Activated CD4-positive, alpha-beta T cell treated with anti-CD3 and anti-CD28 coated beads, Interleukin-2, amount 50 U/mL, for 48 hours (primary cell): ENCODE measurements around the gene GABRB3.
"Not testable (repeated sequence)": the region's sequence is repeated elsewhere in the genome, so short reads cannot be mapped to it uniquely, and the experiment has no call there.

ENCODE experiments used
- DNase-seq, 2 experiments: peaks; one replicate each; pipeline ENCODE4 v3.0.0-alpha.2; 2020

GABRB3 gene

DNA sequence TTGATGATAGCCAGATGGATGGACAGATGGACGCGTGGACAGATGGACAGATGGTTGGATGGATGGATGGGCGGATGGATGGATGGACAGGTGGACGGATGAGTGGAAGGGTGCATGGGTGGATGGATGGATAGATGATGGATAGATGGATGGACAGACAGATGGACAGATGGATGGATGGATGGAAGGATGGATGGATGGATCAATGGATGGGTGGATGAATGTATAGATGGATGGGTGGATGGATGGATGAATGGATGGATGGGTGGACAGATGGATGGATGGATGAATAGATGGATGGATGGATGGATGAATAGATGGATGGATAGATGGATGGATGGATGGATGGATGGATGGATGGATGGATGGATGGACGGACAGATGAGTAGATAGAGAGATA, 40.9 kb downstream of the GABRB3 start:
- DNase-seq: no peak

DNA sequence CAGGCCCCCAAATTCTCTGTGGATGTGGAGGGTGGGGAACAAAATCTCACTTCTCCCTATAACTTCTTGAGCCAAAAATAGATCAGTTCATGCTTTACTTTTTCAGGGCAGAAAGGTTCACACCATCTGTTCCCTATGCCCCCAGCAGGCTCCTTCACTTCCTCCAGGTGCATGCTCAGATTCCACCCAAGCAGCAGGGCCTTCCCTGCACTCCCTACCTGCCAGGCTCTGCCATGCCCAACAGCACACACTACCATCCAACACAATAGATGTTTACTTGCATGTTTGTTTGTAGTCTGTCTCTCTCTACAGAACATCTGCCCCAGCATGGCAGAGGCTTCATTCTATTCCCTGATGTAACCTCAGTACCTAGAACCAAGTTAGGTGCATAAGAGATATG, 43.3 kb downstream of the GABRB3 start:
- DNase-seq: no peak

DNA sequence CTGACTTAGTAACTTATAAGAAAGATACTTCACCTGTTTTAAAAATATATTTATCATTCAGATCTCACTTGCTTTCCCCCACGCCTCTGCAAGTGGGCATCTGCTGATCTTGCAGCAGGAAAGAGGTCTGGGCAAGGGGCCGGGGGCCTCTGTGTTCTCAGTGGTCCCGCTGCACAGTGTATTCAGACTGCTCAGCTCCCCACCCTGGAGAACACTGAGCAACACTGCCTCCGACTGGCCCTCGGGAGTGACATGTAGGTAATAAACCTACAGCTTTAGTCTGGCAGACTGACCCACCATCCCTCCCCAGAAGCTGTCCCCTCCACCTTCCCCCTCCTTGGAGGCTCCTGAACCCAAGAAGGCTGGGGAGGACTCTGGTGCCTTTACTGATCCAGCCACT, 43.8 kb downstream of the GABRB3 start:
- no peak for DNase-seq

DNA sequence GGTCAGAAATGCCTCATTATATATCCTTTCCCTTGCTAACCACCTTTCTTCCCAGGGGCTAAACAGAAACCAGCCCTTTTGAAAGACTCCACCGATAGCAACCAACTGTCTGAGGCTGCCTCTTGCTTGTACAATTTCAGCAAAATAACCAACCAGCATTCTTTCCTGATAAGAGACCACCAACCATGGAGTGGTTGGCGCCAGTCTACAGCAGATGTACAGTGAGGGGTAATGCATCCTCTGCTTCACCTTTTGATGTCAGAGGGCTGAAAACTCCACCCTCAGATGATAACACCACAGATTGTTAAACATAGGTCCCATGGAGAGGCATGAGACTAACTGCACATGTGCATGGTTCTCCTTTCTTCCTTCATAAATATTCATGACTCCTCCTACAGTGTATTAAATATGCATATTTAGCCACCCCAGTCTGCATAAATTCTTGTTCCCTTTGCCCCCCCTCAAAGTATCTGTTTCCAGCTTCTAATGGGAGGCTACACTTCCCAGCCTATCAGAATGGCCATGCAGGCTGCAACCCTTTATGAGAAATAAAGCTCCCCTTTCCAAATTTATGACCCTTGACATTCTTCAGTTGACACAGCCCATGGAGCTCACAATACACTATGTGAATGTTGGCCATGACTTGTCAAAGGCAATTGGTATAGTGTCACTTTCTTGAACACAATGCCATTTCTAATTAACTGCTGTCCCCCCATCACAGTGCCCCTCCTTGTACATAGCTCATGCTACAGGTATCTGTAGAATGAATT, 48.3 kb downstream of the GABRB3 start:
- DNase-seq: no peak

DNA sequence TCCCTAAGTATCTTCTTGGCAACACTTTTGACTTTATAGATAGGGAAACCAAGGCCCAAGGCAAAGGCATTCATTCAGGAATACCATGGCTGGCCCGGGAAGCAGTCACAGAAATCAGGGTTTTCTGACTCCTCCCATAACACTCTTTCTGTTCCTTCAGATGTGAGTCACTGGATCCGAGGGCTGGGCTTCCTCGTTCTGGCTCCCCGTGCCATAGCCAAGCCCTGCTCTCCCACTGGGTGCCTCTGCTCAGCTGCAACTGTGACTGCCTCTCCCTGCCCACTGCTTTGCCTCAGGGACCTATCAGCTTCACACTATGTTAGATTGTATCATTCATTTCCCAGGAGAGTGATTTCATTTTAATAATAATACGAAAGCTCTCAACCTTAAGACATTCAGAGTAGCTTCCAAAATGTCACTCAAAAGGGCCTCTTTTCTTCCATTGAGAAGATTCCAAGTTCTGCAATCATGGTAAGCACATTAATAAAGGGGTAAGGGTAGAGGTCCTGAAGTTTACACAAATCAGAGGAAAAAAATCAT, 50.2 kb downstream of the GABRB3 start:
- no peak for DNase-seq

DNA sequence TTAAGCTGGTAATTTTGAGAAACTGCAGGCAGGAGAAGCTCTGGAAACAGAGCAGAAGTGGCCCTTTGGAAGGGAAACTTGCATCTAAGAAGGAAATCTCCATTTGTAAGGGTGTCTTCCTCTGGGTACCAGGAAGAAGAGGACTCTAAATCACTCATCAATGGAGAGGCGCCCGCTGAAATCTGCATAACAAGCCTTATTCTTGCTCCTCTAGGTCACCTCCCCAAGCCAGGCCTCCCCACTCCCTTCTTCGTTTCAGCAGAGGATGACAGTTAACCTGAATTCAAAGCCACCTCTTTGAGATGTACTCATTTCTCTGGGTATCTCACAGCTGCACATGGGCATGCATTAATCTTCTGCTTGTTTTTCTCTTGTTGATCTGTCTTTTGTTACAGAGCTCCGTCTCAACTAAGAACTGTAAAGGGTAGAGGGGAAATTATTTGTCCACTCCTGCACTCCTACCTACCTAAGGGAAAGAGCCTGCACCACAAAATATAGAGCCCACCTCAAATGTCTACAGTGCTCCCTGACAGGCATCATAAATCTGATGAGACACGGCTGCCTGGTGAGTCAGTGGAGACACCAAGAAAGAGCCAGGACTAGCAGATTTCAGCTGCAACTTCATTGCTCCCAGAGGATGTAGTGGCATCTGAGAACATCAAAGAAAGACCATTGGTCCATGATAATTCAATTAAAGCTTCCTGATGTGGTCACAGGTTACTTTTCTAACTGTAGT, 51.5 kb downstream of the GABRB3 start:
- DNase-seq: no peak

DNA sequence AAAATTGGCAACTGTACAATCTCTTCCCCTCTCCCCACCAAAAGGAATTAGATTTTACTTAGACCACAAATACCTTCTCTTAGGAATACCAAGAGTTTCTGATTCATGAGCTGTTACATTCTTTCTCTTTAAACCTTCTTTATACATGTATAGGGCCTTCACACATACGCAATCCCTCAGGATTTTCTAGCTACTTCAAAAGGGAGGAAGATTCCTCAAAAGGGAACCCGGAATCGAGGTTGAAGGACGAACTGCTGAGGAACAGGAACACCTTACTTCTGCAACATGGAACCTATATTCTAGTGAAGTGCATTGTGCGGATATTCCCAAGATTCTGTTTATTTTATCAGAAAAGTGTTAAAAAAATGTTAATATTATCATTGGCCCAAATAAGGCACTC, 52.3 kb downstream of the GABRB3 start:
- DNase-seq: no peak

DNA sequence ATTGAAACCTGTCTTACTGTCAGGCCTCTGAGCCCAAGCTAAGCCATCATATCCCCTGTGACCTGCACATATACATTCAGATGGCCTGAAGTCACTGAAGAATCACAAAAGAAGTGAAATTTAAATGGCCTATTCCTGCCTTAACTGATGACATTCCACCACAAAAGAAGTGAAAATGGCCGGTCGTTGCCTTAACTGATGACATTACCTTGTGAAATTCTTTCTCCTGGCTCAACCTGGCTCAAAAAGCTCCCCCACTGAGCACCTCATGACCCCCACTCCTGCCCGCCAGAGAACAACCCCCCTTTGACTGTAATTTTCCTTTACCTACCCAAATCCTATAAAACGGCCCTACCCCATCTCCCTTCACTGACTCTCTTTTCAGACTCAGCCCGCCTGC, 53.0 kb downstream of the GABRB3 start:
- DNase-seq: not testable (repeated sequence)

DNA sequence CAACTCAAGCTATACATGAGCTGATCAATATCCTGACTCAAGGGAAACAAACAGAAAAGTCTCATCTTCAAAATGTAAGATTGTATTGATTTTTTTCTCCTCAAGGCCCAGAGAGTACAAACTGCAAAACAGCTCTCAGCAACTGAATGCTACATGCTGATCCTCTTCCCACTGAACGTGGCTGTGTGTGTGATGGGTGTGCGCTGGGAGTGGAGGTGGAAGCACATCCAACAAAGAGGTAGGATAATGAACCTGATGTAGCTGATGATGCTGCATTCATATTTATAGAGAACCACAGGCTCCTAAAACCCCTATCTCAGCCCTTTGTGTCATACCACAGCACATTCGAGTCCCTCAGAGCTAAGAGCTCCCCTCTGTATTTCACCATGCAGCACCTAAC, 56.8 kb downstream of the GABRB3 start:
- no peak for DNase-seq

DNA sequence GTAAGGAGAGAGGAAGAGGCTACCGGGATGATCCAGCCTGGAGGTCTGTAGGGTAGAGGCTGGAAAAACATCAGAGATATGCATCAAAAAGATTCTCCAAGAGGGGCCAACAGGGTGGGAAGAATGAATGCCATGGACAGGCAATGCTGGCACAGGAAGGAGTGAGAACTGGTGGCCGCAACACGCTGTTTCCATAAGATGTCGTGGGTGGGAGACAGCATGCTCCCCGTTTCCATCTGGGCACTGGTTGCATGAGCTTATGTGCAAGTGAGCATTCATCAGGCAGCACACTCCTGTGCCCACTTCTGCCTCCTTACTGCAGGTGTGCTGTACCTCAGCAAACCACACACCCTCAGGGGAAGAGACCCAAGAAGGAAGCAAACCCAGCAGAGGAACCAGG, 59.4 kb downstream of the GABRB3 start:
- DNase-seq: no peak

DNA sequence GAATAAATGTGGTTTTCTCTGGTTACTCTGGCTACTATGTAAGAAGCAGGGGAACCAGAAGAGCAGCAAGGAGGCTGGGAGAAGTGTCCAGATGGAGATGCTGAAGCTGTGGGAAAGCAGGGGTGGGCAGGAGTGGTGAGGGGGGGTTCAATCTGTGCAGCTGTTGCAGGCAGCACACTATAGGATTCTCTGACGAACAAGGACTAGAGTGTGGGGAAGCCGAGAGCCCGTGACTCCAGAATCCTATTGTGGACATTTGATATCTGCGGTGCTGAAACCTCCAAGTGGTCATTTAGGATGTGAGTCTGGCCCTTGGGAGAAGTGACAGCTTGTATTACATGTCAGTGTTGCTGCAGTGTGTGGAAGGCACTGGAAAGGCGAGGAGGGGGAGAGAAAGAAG, 60.5 kb downstream of the GABRB3 start:
- DNase-seq: no peak

DNA sequence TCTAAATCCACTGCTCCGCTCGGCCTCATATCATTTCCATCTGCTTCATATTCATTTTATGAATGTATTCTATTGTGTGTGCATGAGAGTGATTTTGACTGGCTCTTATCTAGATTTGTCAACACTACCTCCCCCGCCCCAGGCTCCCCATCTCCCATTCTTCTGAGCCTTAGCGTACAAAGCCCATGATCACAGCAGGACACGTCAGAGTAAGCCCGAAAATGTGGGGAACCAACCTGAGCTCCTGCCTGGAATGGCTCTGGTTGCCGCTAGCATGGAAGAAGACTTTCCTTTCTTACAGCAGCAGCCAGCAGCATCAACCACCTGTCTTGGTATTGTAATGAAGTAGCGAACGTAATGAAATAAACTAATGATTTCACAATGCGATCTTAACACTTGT, 61.4 kb downstream of the GABRB3 start:
- no peak for DNase-seq

DNA sequence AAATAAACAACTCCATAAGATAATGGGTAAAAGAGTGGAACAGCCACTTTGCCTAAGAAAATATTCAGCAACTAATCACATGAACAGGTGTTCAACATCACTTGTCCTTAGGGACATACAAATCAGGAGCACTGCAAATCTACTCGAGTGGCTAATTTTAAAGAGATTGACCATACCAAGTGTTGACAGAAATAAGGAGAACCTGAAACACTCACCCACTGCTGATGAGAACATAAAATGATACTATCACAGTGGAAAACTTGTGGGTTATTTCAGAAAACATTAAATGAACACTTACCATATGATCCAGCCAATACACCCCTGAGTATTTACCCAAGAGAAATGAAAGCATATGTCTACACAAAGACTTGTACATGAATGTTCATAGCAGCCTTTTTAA, 70.5 kb downstream of the GABRB3 start:
- DNase-seq: no peak

DNA sequence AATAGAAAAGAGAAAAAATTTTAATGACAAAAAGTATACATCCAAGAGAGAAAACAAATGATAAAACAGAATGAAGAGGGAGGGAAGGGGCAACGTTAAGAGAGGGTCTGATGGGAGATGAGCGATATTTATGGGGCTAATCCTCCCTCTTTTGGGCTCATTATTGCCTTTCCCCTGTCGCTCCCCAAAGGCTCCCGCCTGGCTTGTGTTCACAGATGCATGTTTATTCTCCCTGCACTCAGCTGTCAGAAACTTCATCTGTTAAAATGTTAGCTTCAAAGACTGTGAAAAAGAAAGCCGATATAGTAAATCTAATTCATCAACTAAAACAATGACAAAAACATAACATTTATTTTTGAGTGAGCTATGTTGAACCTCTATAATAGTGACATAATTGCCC, 74.3 kb downstream of the GABRB3 start:
- no peak for DNase-seq

DNA sequence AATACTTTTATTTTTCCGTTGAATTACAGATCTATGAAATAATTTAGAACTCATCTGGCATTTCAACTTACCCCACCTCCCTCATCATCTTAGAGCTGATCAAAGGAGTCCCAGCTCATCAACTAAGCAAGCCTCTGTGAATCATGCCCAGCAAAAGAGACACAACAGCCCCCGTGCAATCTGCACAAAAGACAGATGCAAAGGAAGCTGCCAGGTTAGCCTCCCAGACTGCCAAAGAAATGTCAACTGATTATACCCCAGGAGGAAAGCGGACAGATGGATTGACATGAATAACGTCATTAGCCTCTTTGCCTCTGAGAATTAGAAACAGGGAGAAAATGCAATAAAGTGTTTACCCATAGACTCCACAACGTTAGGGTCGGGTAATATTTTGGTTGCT, 75.0 kb downstream of the GABRB3 start:
- DNase-seq: no peak

DNA sequence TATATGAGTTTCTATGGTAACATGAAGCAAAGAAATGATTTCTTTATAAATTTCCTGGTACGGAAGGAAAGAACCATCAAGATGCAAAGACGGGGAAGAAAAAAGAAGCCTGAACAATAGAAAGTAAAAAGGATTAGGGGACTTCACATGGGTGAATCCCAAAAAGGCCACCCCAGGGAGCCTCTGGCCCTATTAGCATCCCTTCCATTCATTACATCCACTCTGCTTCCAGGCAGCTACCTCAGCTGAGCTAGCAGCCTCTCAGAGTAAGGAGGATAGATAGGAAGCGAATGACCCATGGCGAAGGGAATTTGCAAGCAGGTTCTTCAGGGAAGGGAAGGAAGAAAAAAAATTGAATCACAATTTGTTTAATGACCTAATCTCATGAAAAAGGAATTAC, 81.6 kb downstream of the GABRB3 start:
- DNase-seq: no peak

DNA sequence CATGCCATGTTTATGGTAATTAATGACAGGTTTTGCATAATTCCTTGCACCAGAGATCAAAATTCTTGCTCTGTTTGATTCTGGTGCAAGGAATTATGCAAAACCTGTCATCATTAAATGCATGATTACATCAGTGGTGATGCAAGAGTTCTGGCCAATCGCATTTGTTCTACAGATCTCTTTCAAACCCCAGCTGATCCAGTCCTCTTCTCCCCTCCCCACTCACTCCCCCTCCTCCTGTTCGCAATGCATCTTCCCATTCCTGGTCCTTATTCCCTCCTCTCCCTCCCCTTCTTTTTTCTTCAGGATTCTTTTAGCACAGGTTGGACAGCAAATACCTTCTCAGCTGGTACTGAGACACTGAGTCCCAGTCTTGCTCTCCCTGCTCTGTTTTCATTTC, 82.1 kb downstream of the GABRB3 start:
- DNase-seq: no peak

DNA sequence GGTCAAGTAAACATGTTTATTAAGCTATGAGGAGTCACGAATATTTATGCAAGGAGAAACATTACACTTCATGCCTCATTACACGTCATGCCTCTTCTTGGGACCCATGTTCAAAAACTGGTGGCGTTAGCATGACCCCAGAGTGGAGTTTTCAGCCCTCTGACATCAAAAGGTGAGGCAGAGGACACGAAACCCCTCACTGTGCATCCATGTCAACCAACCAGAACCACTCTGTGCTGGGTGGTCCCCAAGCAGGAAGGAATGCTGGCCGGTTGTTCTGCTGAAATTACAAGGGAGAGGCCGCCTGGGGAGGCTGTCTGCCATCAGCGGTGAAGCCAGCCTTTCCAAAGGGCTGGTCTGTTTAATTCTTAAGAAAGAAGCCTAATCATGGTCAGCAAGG, 83.4 kb downstream of the GABRB3 start:
- DNase-seq: no peak

DNA sequence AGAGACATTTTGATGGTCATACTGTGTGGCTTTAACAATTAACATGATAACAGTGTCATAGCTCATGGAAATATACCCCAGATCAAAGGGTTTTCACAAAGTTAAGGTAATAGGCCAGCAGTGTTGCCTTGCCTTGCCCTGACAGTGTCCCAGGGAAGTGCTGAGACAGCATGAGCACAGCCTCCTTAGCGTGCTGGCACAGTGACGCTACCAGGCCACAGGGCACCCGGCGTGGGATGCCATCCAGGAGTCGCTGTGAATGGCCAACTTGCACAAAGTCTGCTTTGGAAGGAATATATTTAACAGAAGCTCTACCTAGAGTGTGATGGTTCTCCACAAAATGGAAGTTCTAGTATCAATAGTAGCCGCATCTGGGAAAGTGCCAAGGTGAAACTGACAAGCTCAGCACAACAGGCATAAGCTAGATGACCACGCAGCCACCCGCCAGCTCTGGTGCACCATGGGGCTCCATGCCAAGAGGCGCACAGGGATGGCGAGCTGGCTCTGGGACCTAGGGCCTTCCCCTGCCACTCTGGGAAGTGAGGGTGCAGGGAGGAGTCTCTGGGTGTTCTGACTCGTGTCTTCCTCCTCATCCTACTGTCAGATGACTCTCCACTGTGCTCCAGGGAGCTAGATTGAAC, 86.2 kb downstream of the GABRB3 start:
- DNase-seq: no peak

DNA sequence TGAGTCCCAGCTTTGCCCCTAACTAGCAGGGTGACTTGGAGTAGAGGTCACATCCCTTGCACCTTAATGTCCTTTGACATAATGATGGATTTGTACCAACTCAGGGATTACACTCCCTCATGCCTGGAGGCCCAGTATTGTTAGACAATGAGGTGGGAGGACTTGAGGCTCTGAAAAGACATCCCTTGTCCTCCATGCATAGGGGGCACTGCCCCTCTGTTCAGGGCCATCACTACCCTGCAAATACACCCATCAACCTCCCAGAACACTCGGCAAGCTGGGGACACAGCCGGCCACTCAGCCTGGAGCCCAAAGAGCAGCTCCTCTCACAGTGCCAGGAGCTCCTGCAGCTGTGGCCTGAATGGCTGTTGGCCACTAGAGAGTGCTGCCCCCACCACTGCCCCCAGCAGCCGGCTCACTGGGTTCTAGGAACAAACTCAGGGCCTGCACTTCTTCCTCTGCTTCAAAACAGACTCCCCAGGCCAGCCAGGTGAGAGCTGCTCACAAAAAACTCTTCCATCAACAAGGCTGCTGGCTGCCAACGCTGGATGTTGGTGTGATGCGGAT, 90.2 kb downstream of the GABRB3 start:
- no peak for DNase-seq

DNA sequence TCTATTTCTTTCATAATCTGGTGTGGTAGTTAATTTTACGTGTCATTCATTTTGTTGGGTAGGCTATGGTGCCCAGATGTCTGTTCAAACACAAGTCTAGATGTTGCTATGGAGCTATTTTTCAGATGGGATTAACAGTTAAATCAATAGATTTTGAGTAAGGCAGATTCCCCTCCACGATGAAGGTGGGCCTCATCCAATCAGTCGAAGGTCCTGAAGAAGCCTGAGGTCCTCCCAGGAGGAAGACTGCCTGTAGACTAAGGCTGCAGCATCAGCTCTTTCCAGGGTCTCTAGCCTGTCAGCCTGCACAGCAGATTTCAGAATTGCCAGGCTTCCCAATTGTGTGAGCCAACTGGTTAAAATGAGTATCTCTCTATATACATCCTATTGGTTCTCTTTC, 92.9 kb downstream of the GABRB3 start:
- DNase-seq: no peak

DNA sequence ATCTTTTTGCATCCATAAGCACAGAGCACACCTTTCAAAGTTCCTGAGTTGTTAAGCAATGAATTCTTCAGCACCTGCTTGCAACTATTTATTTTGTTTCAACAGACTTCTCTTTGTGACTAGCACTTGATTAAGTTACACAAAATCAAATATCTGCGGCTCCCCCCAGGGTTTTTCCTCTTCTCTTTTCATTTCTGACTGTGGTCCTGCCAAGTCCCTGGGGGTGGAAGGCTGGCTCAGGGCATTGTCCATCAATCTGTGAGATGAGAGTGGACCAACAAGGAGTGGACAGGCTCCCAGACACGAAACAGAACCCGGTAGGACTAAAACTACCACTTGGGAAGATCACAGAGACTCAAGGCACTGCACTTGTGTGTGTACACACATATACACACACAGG, 96.8 kb downstream of the GABRB3 start:
- DNase-seq: no peak

DNA sequence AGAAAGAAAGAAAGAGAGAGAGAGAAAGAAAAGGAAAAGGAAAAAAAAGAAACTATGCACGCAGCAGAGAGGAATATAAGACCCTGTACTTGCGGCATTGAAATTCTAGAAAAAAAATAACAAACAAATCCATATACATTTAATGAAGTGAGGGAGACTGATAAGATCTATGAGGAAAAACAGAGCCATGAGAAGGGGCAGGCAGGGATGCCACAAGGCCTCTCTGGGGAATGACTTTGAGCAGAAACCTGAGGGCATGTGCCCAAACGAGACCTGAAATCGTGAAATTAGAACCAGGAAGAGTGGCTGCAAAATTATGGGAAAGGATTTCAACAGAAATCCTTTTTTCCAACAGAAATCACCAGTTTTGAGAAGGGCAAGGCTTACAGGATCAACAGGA, 98.4 kb downstream of the GABRB3 start:
- DNase-seq: no peak

DNA sequence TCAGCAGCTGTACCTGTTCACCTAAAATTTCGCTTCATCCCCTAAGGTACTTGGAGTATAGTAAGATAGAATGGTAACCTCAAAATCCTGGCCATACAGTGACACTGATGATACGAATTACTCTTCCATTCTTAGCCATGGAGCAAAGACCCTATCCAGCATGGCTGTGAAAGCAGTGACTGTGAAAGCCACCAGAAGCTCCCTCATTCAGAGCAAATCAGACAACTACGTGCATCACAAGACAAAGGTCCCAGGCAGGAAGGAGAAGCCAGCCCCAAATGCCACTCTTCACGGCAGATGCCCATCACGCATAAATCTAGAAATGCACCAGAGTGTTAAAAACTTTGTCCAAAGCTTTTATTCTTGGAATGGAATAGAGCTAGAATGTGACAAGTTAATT, 99.4 kb downstream of the GABRB3 start:
- no peak for DNase-seq
